Fibroblast of lung (primary cell): Measurements from ENCODE around the gene LYSMD3. TPM values are rescaled to one million over a fixed set of nuclear protein-coding genes. Genes with fewer than 3 reads are reported as not detected.

Experiments
- DNase-seq, 2 donors: peaks; one replicate each; pipeline versions ENCODE4 v3.0.0 to v3.0.0-alpha.2; 2010; ENCODE audit warnings: low read depth in 2 of 2
- H2AFZ ChIP-seq: 2 replicates; pipeline ENCODE4 v1.5.1; 2012; ENCODE audit warnings: low read length, control low read depth, inconsistent platforms
- H3K27ac ChIP-seq: 2 replicates; pipeline ENCODE4 v1.5.1; 2011; ENCODE audit warnings: low read length, control low read depth; ENCODE audit not compliant: insufficient read depth
- H3K27me3 ChIP-seq: 2 replicates; pipeline ENCODE4 v1.5.1; 2011; ENCODE audit warnings: mild to moderate bottlenecking, low read length; ENCODE audit not compliant: control insufficient read depth, insufficient read depth
- H3K36me3 ChIP-seq: 2 replicates; pipeline ENCODE4 v1.5.1; 2011; ENCODE audit warnings: low read length; ENCODE audit not compliant: control insufficient read depth, insufficient read depth
- H3K4me1 ChIP-seq: 2 replicates; pipeline ENCODE4 v1.5.1; 2011; ENCODE audit warnings: low read length; ENCODE audit not compliant: control insufficient read depth, insufficient read depth; ENCODE audit errors: extremely low read depth
- H3K4me2 ChIP-seq: 2 replicates; pipeline ENCODE4 v1.5.1; 2011; ENCODE audit warnings: low read length, control low read depth; ENCODE audit not compliant: insufficient read depth; ENCODE audit errors: extremely low read depth
- H3K4me3 ChIP-seq, 4 experiments: fragments of 200-600 bp in 1 of 4; sonication (generic) in 1 of 4; replicated peaks in 1 of 4; 2 replicates each; pipeline ENCODE4 v1.5.1; 2011 to 2016; ENCODE audit warnings: low read length in 4 of 4, low read depth in 3 of 4, mild to moderate bottlenecking in 3 of 4, control low read depth in 2 of 4, inconsistent platforms in 1 of 4, mixed read lengths in 1 of 4; ENCODE audit not compliant: insufficient read depth in 1 of 4; ENCODE audit errors: control extremely low read depth in 1 of 4
- H3K79me2 ChIP-seq: 2 replicates; pipeline ENCODE4 v1.5.1; 2012; ENCODE audit warnings: mild to moderate bottlenecking, low read length, inconsistent platforms; ENCODE audit not compliant: control insufficient read depth, insufficient read depth
- H3K9ac ChIP-seq: 2 replicates; pipeline ENCODE4 v1.5.1; 2011; ENCODE audit warnings: mild to moderate bottlenecking, low read length, control low read depth; ENCODE audit not compliant: insufficient read depth
- H3K9me3 ChIP-seq: 2 replicates; pipeline ENCODE4 v1.5.1; 2012; ENCODE audit warnings: low read depth, low read length; ENCODE audit not compliant: control insufficient read depth, insufficient read depth
- H4K20me1 ChIP-seq: 2 replicates; pipeline ENCODE4 v1.5.1; 2011; ENCODE audit warnings: low read length; ENCODE audit not compliant: control insufficient read depth, insufficient read depth; ENCODE audit errors: extremely low read depth
- CTCF ChIP-seq, 2 donors: IDR thresholded peaks in 1 of 2; conservative IDR thresholded peaks in 1 of 2; 1 replicate in 1 of 2; 2 replicates in 1 of 2; pipeline ENCODE4 v1.5.1; 2011 to 2012; ENCODE audit warnings: low read length in 2 of 2, control low read depth in 1 of 2, inconsistent platforms in 1 of 2, low read depth in 1 of 2, mild to moderate bottlenecking in 1 of 2
- EZH2 ChIP-seq: IDR thresholded peaks from 2 replicates; pipeline ENCODE4 v1.5.1; 2012; ENCODE audit warnings: low read length, control low read depth, mild to moderate bottlenecking; ENCODE audit errors: missing control alignments
- polyA plus RNA-seq, 2 donors: library from polyadenylated mRNA; depleted of rRNA in 1 of 2; stranded (reverse) in 1 of 2; unstranded in 1 of 2; fragments of >200 nt; gene quantifications; 2 replicates each; pipeline ENCODE4 v1.2.1, GENCODE V29; 2011 to 2012; ENCODE audit warnings: missing spikeins in 1 of 2
- total RNA-seq: library from RNA; depleted of rRNA; stranded (reverse); fragments of >200 nt; gene quantifications from 2 replicates; pipeline ENCODE4 v1.2.1, GENCODE V29; 2014

Gene LYSMD3
- total and polyA plus RNA-seq, 2 donors (not counting 1 experiment from before 2014, with no cell fraction given) = 17.0 to 30.0 TPM

- Histone ChIP-seq H3K9me3 (no peaks in the 10 kb centered on the region), H2AFZ (no peak overlapping the region), H3K4me1 (no peaks in the 10 kb centered on the region), H3K4me3 (no peak overlapping the region), H3K4me2 (no peak overlapping the region), H3K36me3 (no peaks in the 10 kb centered on the region), H3K9ac (no peak overlapping the region), H3K79me2 (no peaks in the 10 kb centered on the region), H3K27ac (no peak overlapping the region), H3K27me3 (no peaks in the 10 kb centered on the region), H4K20me1 (no peaks in the 10 kb centered on the region)
- TF ChIP-seq EZH2 (no peak), CTCF (conservative IDR thresholded peaks at IDR 0.05 in 1 of 2, IDR thresholded peaks at IDR 0.05 in 1 of 2; ENCODE audit: low read depth in 1 of 2, low read length in 2 of 2) (no peak)
- no peak for DNase-seq
Measured at GRCh38 chr5:90565491-90565890, 36.1 kb upstream of the LYSMD3 start.

- Histone ChIP-seq H3K4me1 (no peaks in the 10 kb centered on the region), H3K4me2 (no peak overlapping the region), H3K36me3 (no peaks in the 10 kb centered on the region), H3K4me3 (no peak overlapping the region), H3K27me3 (peaks cover 11% of the 10 kb centered on the region), H3K79me2 (no peaks in the 10 kb centered on the region), H3K9ac (no peak overlapping the region), H3K9me3 (no peaks in the 10 kb centered on the region), H2AFZ (no peak overlapping the region), H3K27ac (no peak overlapping the region), H4K20me1 (no peaks in the 10 kb centered on the region)
- TF ChIP-seq EZH2 (no peak), CTCF (conservative IDR thresholded peaks at IDR 0.05 in 1 of 2, IDR thresholded peaks at IDR 0.05 in 1 of 2; ENCODE audit: low read depth in 1 of 2, low read length in 2 of 2) (no peak)
- DNase-seq = no peak
Measured at GRCh38 chr5:90563108-90563507, 33.7 kb upstream of the LYSMD3 start.

GRCh38 chr5:90562341-90562740 lies 33.0 kb upstream of the LYSMD3 start:
- H3K27me3 ChIP-seq = peaks cover 18% of the 10 kb centered on the region

More at GRCh38 chr5:90562341-90562740, 33.0 kb upstream of the LYSMD3 start:
- Histone ChIP-seq H3K9me3 (no peaks in the 10 kb centered on the region), H3K4me3 (no peak overlapping the region), H3K27ac (no peak overlapping the region), H3K36me3 (no peaks in the 10 kb centered on the region), H3K4me1 (no peaks in the 10 kb centered on the region), H4K20me1 (no peaks in the 10 kb centered on the region), H3K9ac (no peak overlapping the region), H3K79me2 (no peaks in the 10 kb centered on the region), H2AFZ (no peak overlapping the region), H3K4me2 (no peak overlapping the region)
- no peak for DNase-seq
- TF ChIP-seq EZH2 (no peak), CTCF (conservative IDR thresholded peaks at IDR 0.05 in 1 of 2, IDR thresholded peaks at IDR 0.05 in 1 of 2; ENCODE audit: low read depth in 1 of 2, low read length in 2 of 2) (no peak)
